HepG2 (cell line): Measurements from ENCODE around the gene WBP1. TPM values are rescaled to one million over a fixed set of nuclear protein-coding genes. Genes with fewer than 3 reads are reported as not detected.

Experiments used
- AKAP8 ChIP-seq: sonication (generic); formaldehyde crosslinking; IDR thresholded peaks from 2 replicates; pipeline ENCODE4 v1.5.1; 2020; ENCODE audit warnings: mild to moderate bottlenecking, missing genetic modification reagents
- BCLAF1 ChIP-seq: fragments of 450-650 bp; IDR thresholded peaks from 2 replicates; pipeline ENCODE4 v1.6.1; 2017; ENCODE audit warnings: mild to moderate bottlenecking
- CSRNP1 ChIP-seq: sonication (generic); formaldehyde crosslinking; IDR thresholded peaks from 2 replicates; pipeline ENCODE4 v1.8.1; 2023; ENCODE audit warnings: mild to moderate bottlenecking, missing genetic modification reagents
- GZF1 ChIP-seq: sonication (generic); formaldehyde crosslinking; IDR thresholded peaks from 2 replicates; pipeline ENCODE4 v1.5.1; 2020; ENCODE audit warnings: mild to moderate bottlenecking, missing genetic modification reagents
- HNF4A ChIP-seq: sonication (generic); formaldehyde crosslinking; IDR thresholded peaks from 2 replicates; pipeline ENCODE4 v1.4.0; 2020; ENCODE audit warnings: missing genetic modification reagents
- HNRNPUL1 ChIP-seq: fragments of 200-400 bp; formaldehyde crosslinking; IDR thresholded peaks from 2 replicates; pipeline ENCODE4 v1.6.1; 2017; ENCODE audit warnings: low read depth, mild to moderate bottlenecking, low read length, moderate library complexity
- MAX ChIP-seq: IDR thresholded peaks from 2 replicates; pipeline ENCODE4 v1.6.1; 2012; ENCODE audit warnings: inconsistent platforms
- MIER2 ChIP-seq: IDR thresholded peaks from 2 replicates; pipeline ENCODE4 v1.6.1; 2016; ENCODE audit warnings: missing biosample characterization, missing genetic modification reagents
- MXD4 ChIP-seq: IDR thresholded peaks from 2 replicates; pipeline ENCODE4 v1.6.1; 2016; ENCODE audit warnings: mild to moderate bottlenecking, missing biosample characterization, missing genetic modification reagents
- MYNN ChIP-seq: sonication (generic); formaldehyde crosslinking; IDR thresholded peaks from 2 replicates; pipeline ENCODE4 v1.4.0; 2020; ENCODE audit warnings: mild to moderate bottlenecking, low read depth, missing genetic modification reagents
- NCOR1 ChIP-seq: fragments of 200-600 bp; sonication (generic); IDR thresholded peaks from 2 replicates; pipeline ENCODE4 v1.7.0; 2017; ENCODE audit warnings: antibody characterized with exemption, low read length, borderline replicate concordance
- NFRKB ChIP-seq: fragments of 450-650 bp; IDR thresholded peaks from 2 replicates; pipeline ENCODE4 v1.6.1; 2017
- NRL ChIP-seq: sonication (generic); formaldehyde crosslinking; IDR thresholded peaks from 2 replicates; pipeline ENCODE4 v1.5.0; 2020; ENCODE audit warnings: missing genetic modification reagents, mild to moderate bottlenecking, moderate library complexity, borderline replicate concordance
- SNAPC2 ChIP-seq: sonication (generic); formaldehyde crosslinking; IDR thresholded peaks from 2 replicates; pipeline ENCODE4 v1.8.1; 2022; ENCODE audit warnings: mild to moderate bottlenecking, missing genetic modification reagents
- SUZ12 ChIP-seq: fragments of 150-350 bp; IDR thresholded peaks from 2 replicates; pipeline ENCODE4 v1.6.1; 2014; ENCODE audit warnings: low read depth, low read length
- THAP9 ChIP-seq: sonication (generic); formaldehyde crosslinking; IDR thresholded peaks from 2 replicates; pipeline ENCODE4; 2020; ENCODE audit warnings: missing genetic modification reagents, mild to moderate bottlenecking, borderline replicate concordance
- U2AF2 ChIP-seq: fragments of 200-400 bp; formaldehyde crosslinking; IDR thresholded peaks from 2 replicates; pipeline ENCODE4 v1.6.1; 2017; ENCODE audit warnings: low read depth, mild to moderate bottlenecking, low read length
- ZBTB21 ChIP-seq: sonication (generic); formaldehyde crosslinking; IDR thresholded peaks from 2 replicates; pipeline ENCODE4 v1.4.0; 2020; ENCODE audit warnings: missing genetic modification reagents
- ZNF33B ChIP-seq: sonication (generic); formaldehyde crosslinking; IDR thresholded peaks from 2 replicates; pipeline ENCODE4 v1.5.1; 2020; ENCODE audit warnings: mild to moderate bottlenecking, missing genetic modification reagents
- ZNF446 ChIP-seq: sonication (generic); formaldehyde crosslinking; IDR thresholded peaks from 2 replicates; pipeline ENCODE4 v1.5.0; 2020; ENCODE audit warnings: mild to moderate bottlenecking, missing genetic modification reagents
- ZNF607 ChIP-seq: sonication (generic); formaldehyde crosslinking; IDR thresholded peaks from 2 replicates; pipeline ENCODE4 v1.5.1; 2020; ENCODE audit warnings: missing genetic modification reagents, mild to moderate bottlenecking, borderline replicate concordance
- ZNF704 ChIP-seq: sonication (generic); formaldehyde crosslinking; IDR thresholded peaks from 2 replicates; pipeline ENCODE4 v1.8.1; 2023; ENCODE audit warnings: mild to moderate bottlenecking, inconsistent platforms, moderate library complexity, missing genetic modification reagents, borderline replicate concordance
- ZNF766 ChIP-seq: sonication (generic); formaldehyde crosslinking; IDR thresholded peaks from 2 replicates; pipeline ENCODE4 v1.5.0; 2020; ENCODE audit warnings: missing genetic modification reagents, borderline replicate concordance
- polyA plus RNA-seq, 8 experiments: library from polyadenylated mRNA; depleted of rRNA in 3 of 8; stranded (reverse) in 7 of 8; unstranded in 1 of 8; fragments of >200 nt; fragmentation: Illumina TruSeq in 4 of 8; extraction: Trizol in 4 of 8; gene quantifications; 2 replicates each; pipeline versions ENCODE4 v1.2.1 to v1.2.3, GENCODE V29; 2011 to 2016; ENCODE audit warnings: low read depth in 4 of 8, missing spikeins in 1 of 8, mixed read lengths in 1 of 8; ENCODE audit not compliant: insufficient read depth in 1 of 8
- total RNA-seq, 5 experiments: library from RNA; depleted of rRNA; stranded (reverse); fragments of >200 nt; fragmentation: Illumina TruSeq; extraction: Trizol; gene quantifications; 2 replicates each; pipeline ENCODE4 v1.2.3, GENCODE V29; 2016; ENCODE audit warnings: low read depth in 1 of 5

WBP1 gene
- total and polyA plus RNA-seq, 2 of the 13 experiments (the other 11 are each of a cell fraction or from before 2014, with no cell fraction given), result 38.8 to 85.7 TPM

- TF ChIP-seq NRL (CRISPR knock-in tag), result 0 out of 2 replicates have a peak, but pooled peaks have one; percentile 7
- no peak for TF ChIP-seq ZBTB21
- no peak for TF ChIP-seq MIER2
- TF ChIP-seq ZNF607, result no peak
- TF ChIP-seq MYNN (CRISPR knock-in tag), result no peak
- TF ChIP-seq ZNF704, result no peak; the same call in 1 of the 2 replicates
- TF ChIP-seq SUZ12, result no peak
- TF ChIP-seq AKAP8 (CRISPR knock-in tag), result no peak
- TF ChIP-seq MXD4 (CRISPR knock-in tag), result no peak
- TF ChIP-seq HNRNPUL1, result no peak
- no peak for TF ChIP-seq ZNF33B (CRISPR knock-in tag)
- TF ChIP-seq U2AF2, result 0 out of 2 replicates have a peak, but pooled peaks have one; percentile 15
- TF ChIP-seq BCLAF1, result no peak
- peak; percentile 11; the same call in 1 of the 2 replicates for TF ChIP-seq SNAPC2 (CRISPR knock-in tag)
- TF ChIP-seq CSRNP1, result peak; percentile 8; the same call in 1 of the 2 replicates
- no peak for TF ChIP-seq NCOR1
- no peak for TF ChIP-seq ZNF766
- no peak for TF ChIP-seq THAP9
- no peak for TF ChIP-seq ZNF446
- TF ChIP-seq HNF4A (CRISPR knock-in tag), result no peak
- no peak for TF ChIP-seq NFRKB
- no peak for TF ChIP-seq GZF1 (CRISPR knock-in tag)
- TF ChIP-seq MAX, result no peak; the same call in 1 of the 2 replicates
These were observed 17.0 kb upstream of the WBP1 start (continued) for GRCh38 chr2:74441170-74441689.
